Mesenchymal stem cell (in vitro differentiated cells and primary cell): ENCODE data around the gene GNG12.

Experiments used
- DNase-seq: peaks from one replicate; pipeline ENCODE4 v3.0.0-alpha.2; 2013
- H2AFZ ChIP-seq: one replicate; pipeline ENCODE4 v1.6.1; 2013; ENCODE audit warnings: low read depth, mild to moderate bottlenecking, control low read depth, inconsistent platforms, low read length, moderate library complexity
- H2AK5ac ChIP-seq: 2 replicates; pipeline ENCODE4 v1.6.1; 2013; ENCODE audit warnings: low read length, moderate library complexity, mild to moderate bottlenecking, inconsistent platforms; ENCODE audit not compliant: severe bottlenecking
- H2BK120ac ChIP-seq: one replicate; pipeline ENCODE4 v1.6.1; 2013; ENCODE audit warnings: low read depth, mild to moderate bottlenecking, inconsistent platforms, low read length, moderate library complexity
- H2BK12ac ChIP-seq, 2 experiments: one replicate each; pipeline ENCODE4 v1.6.1; 2013; ENCODE audit warnings: inconsistent platforms in 2 of 2, low read length in 2 of 2, mild to moderate bottlenecking in 2 of 2, moderate library complexity in 2 of 2, control low read depth in 1 of 2
- H2BK15ac ChIP-seq: one replicate; pipeline ENCODE4 v1.6.1; 2013; ENCODE audit warnings: mild to moderate bottlenecking, low read depth, inconsistent platforms; ENCODE audit not compliant: poor library complexity, severe bottlenecking
- H2BK5ac ChIP-seq: 2 replicates; pipeline ENCODE4 v1.6.1; 2013; ENCODE audit warnings: low read depth, mild to moderate bottlenecking, low read length, control low read depth, inconsistent platforms; ENCODE audit not compliant: poor library complexity, severe bottlenecking
- H3K14ac ChIP-seq, 2 experiments: one replicate each; pipeline ENCODE4 v1.6.1; 2013; ENCODE audit warnings: inconsistent platforms in 2 of 2, low read length in 2 of 2, control low read depth in 1 of 2, mild to moderate bottlenecking in 1 of 2, moderate library complexity in 1 of 2
- H3K18ac ChIP-seq, 2 experiments: one replicate each; pipeline ENCODE4 v1.6.1; 2013; ENCODE audit warnings: inconsistent platforms in 2 of 2, low read length in 2 of 2, control low read depth in 1 of 2, low read depth in 1 of 2, mild to moderate bottlenecking in 1 of 2
- H3K23ac ChIP-seq, 2 experiments: one replicate each; pipeline ENCODE4 v1.6.1; 2013; ENCODE audit warnings: inconsistent platforms in 2 of 2, low read length in 2 of 2, mild to moderate bottlenecking in 2 of 2, moderate library complexity in 2 of 2, control low read depth in 1 of 2
- H3K27ac ChIP-seq: 2 replicates; pipeline ENCODE4 v1.5.1; 2013; ENCODE audit warnings: mild to moderate bottlenecking, moderate library complexity, low read length, control low read depth, inconsistent platforms; ENCODE audit not compliant: poor library complexity, severe bottlenecking
- H3K27me3 ChIP-seq, 2 experiments: 2 replicates each; pipeline versions ENCODE4 v1.6.1 to v1.7.0; 2013; ENCODE audit warnings: low read length in 2 of 2, mild to moderate bottlenecking in 2 of 2, moderate library complexity in 2 of 2, control low read depth in 1 of 2, inconsistent platforms in 1 of 2; ENCODE audit not compliant: control insufficient read depth in 1 of 2, insufficient read depth in 1 of 2
- H3K36me3 ChIP-seq, 2 experiments: 2 replicates each; pipeline versions ENCODE4 v1.6.1 to v1.7.0; 2013; ENCODE audit warnings: low read length in 2 of 2, control low read depth in 1 of 2, inconsistent platforms in 1 of 2, low read depth in 1 of 2, mild to moderate bottlenecking in 1 of 2; ENCODE audit not compliant: insufficient read depth in 2 of 2, control insufficient read depth in 1 of 2
- H3K4ac ChIP-seq, 2 experiments: one replicate each; pipeline ENCODE4 v1.6.1; 2013; ENCODE audit warnings: inconsistent platforms in 2 of 2, low read length in 2 of 2, mild to moderate bottlenecking in 2 of 2, moderate library complexity in 2 of 2, control low read depth in 1 of 2, low read depth in 1 of 2
- H3K4me1 ChIP-seq: 2 replicates; pipeline ENCODE4 v1.6.1; 2013; ENCODE audit warnings: low read depth, low read length, control low read depth; ENCODE audit not compliant: control insufficient read depth, insufficient read depth
- H3K4me2 ChIP-seq: 2 replicates; pipeline ENCODE4 v1.6.1; 2013; ENCODE audit warnings: low read length, mild to moderate bottlenecking, inconsistent platforms; ENCODE audit not compliant: poor library complexity, severe bottlenecking
- H3K4me3 ChIP-seq, 2 experiments: 2 replicates each; pipeline versions ENCODE4 v1.5.1 to v1.7.0; 2013; ENCODE audit warnings: low read length in 2 of 2, mild to moderate bottlenecking in 2 of 2, control low read depth in 1 of 2, low read depth in 1 of 2; ENCODE audit not compliant: insufficient read depth in 1 of 2
- H3K79me1 ChIP-seq: replicated peaks from 2 replicates; pipeline ENCODE4 v1.6.1; 2013; ENCODE audit warnings: mild to moderate bottlenecking, control low read depth, low read length, inconsistent platforms; ENCODE audit not compliant: poor library complexity, severe bottlenecking
- H3K9ac ChIP-seq: 2 replicates; pipeline ENCODE4 v1.7.0; 2013; ENCODE audit warnings: mild to moderate bottlenecking, low read length, moderate library complexity
- H3K9me3 ChIP-seq: 2 replicates; pipeline ENCODE4 v1.7.0; 2013; ENCODE audit warnings: mild to moderate bottlenecking, low read length; ENCODE audit not compliant: control insufficient read depth
- H4K8ac ChIP-seq: one replicate; pipeline ENCODE4 v1.6.1; 2013; ENCODE audit warnings: inconsistent platforms, mild to moderate bottlenecking, low read length, moderate library complexity
- H4K91ac ChIP-seq: one replicate; pipeline ENCODE4 v1.6.1; 2013; ENCODE audit warnings: mild to moderate bottlenecking, low read length, inconsistent platforms
- WGBS: methylation state at CpG from one replicate; pipeline ENCODE4 v1.1.7; 2013; ENCODE audit warnings: mixed read lengths; 5-methylcytosine and 5-hydroxymethylcytosine counted together

Gene GNG12

DNA sequence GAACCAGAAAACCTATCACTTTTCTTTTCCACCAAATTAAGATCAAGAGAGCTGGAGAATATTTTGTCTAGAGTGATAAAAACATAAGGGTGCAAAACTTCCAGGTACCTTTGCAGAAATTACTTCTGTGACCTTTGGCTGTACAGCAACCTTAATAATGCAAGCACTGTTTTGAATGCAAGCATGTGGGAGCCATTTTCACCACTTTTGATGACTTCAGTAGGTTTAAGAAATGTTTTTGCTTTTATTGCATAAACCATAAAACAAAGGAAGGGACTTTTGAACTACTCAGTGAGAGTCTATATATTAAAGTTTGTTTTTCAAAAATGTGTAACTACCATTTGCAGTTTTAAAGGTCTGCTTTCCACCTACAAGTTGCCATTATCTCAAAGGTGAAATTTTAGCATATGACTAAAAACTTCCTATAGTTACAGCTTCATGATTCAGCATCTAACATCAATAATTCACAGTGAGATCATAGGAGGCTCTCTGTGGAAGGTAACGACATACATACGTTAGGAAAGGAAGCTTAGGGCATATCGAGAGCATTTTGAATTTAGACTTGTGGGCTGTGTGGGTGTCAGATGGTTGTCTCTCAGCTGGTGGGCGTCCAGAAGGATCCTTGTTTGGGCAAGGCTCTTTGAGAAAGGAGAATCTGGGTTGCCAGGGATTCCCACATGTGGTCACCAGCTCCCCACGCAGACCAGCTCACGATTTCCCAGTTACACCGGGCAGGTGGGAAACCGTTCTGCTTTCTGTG, 149.3 kb downstream of the GNG12 start:
- WGBS, result 54% methylated on average over 8 of the region's 8 CpGs
- Histone ChIP-seq H3K14ac (no peak overlapping the region), H2AFZ (no peak overlapping the region), H4K8ac (no peak overlapping the region), H3K9me3 (no peaks in the 10 kb centered on the region), H3K4ac (no peak overlapping the region), H3K23ac (no peak overlapping the region), H4K91ac (no peak overlapping the region), H3K36me3 (peaks cover 4 to 20% of the 10 kb centered on the region in 2 experiments), H2BK5ac (peak overlapping the region; percentile 8), H3K4me1 (peaks cover 5% of the 10 kb centered on the region), H3K4me3 (peak overlapping the region in 1 of 2 experiments; percentile 71), H3K27ac (peak overlapping the region; percentile 78), H2BK15ac (no peak overlapping the region), H3K4me2 (peak overlapping the region; percentile 63), H3K27me3 (no peaks in the 10 kb centered on the region), H2BK120ac (no peak overlapping the region), H3K79me1 (peaks cover 1% of the 10 kb centered on the region), H2BK12ac (peak overlapping the region in 1 of 2 experiments; percentile 45), H3K18ac (no peak overlapping the region), H3K9ac (peak overlapping the region; percentile 68), H2AK5ac (no peak overlapping the region)
- peak; percentile 44 for DNase-seq

DNA sequence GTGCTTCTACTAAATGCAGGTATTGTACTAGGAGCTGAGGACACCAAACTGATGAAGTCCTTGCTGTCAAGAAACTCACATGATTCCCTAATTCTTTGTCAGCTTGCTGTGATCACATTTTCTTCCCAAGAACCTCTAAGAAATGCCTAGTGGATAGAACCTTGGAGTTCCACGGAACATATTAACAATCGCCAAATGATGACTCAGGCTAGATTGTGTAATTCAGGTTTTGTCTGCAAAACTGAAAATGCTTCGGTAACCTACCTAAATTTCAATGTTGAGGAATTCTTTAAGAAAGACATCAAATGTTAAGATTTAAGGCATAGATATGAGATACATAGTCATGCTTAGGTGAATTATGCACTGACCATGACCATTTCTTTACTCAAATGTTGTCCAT, 150.0 kb downstream of the GNG12 start:
- Histone ChIP-seq H3K18ac (no peak overlapping the region), H3K4me3 (peak overlapping the region in 1 of 2 experiments; percentile 71), H3K4me2 (no peak overlapping the region), H3K27me3 (no peaks in the 10 kb centered on the region), H2BK5ac (no peak overlapping the region), H2AFZ (no peak overlapping the region), H3K79me1 (no peaks in the 10 kb centered on the region), H4K8ac (no peak overlapping the region), H4K91ac (no peak overlapping the region), H3K23ac (no peak overlapping the region), H2BK120ac (no peak overlapping the region), H2BK12ac (no peak overlapping the region), H3K9ac (peak overlapping the region; percentile 68), H3K36me3 (peaks cover 0 to 14% of the 10 kb centered on the region in 2 experiments), H3K4ac (no peak overlapping the region), H2AK5ac (no peak overlapping the region), H3K27ac (peak overlapping the region; percentile 78), H2BK15ac (no peak overlapping the region), H3K9me3 (no peaks in the 10 kb centered on the region), H3K14ac (no peak overlapping the region), H3K4me1 (peaks cover 2% of the 10 kb centered on the region)
- WGBS, result 7% methylated on average over 2 of the region's 3 CpGs
- DNase-seq, result peak; percentile 80

DNA sequence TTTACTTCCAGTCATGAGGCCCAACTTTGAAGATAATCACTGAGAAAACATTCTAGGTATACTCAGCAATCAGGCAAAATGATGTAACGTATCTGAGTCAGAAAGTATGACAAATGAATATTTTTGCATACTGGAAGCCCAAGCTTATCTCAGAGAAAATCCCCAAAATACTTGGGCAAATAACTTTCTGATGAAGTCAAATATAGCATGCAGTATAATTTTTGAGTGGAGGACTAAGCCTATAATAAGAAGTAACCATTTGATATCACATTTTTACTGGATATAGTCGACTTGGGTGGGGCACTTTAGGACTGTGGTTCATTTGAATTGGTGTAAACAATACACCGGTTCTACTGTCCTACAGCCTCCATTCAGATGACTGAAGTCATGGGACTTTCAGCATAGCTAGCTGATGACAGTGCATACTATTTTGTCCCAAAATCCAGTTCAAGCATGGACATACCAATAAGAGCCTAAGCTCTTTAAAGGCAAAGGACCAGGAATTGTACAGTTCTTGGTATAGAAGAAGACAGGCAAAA, 150.5 kb downstream of the GNG12 start:
- Histone ChIP-seq H2AFZ (no peak overlapping the region), H3K27ac (peak overlapping the region; percentile 70), H3K14ac (no peak overlapping the region), H3K4me3 (peak overlapping the region in 1 of 2 experiments; percentile 71), H3K23ac (no peak overlapping the region), H2BK5ac (no peak overlapping the region), H3K9me3 (no peaks in the 10 kb centered on the region), H3K36me3 (peaks cover 0 to 8% of the 10 kb centered on the region in 2 experiments), H3K4ac (no peak overlapping the region), H3K9ac (peak overlapping the region; percentile 68), H2AK5ac (no peak overlapping the region), H4K91ac (no peak overlapping the region), H2BK120ac (no peak overlapping the region), H3K79me1 (no peaks in the 10 kb centered on the region), H3K4me1 (peaks cover 2% of the 10 kb centered on the region), H4K8ac (no peak overlapping the region), H2BK15ac (no peak overlapping the region), H2BK12ac (no peak overlapping the region), H3K4me2 (peak overlapping the region; percentile 32), H3K27me3 (no peaks in the 10 kb centered on the region), H3K18ac (no peak overlapping the region)
- peak; percentile 65 for DNase-seq
- 36% methylated on average over 2 of the region's 3 CpGs for WGBS

DNA sequence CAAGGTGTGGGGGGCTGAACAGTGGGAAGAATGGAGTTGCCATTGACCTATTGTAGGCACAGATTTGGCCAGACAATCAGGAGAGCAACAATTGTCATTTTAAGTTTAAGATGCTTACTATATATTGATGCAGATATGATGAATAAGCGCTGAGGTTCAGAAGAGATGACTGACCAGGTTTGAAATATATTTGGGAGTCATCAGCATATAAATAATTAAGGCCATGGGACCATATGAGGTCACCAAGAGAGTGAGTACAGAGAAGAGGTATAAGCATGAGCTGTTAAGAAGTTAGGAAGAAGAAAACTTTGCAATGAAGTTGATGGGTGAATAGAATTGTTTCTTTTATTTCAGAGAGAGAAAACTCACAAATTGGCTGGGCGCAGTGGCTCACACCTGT, 152.8 kb downstream of the GNG12 start:
- H3K79me1 ChIP-seq, result no peaks in the 10 kb centered on the region
- H3K27me3 ChIP-seq, result no peaks in the 10 kb centered on the region
- H2AFZ ChIP-seq, result no peak overlapping the region
- no peak overlapping the region for H2BK12ac ChIP-seq
- H3K27ac ChIP-seq, result no peak overlapping the region
- WGBS, result 96% methylated on average over 2 of the region's 2 CpGs
- H3K23ac ChIP-seq, result no peak overlapping the region
- H3K4me3 ChIP-seq, result no peak overlapping the region
- no peaks in the 10 kb centered on the region for H3K9me3 ChIP-seq
- no peaks in the 10 kb centered on the region for H3K36me3 ChIP-seq
- no peak overlapping the region for H4K91ac ChIP-seq
- no peak overlapping the region for H4K8ac ChIP-seq
- H2BK15ac ChIP-seq, result no peak overlapping the region
- no peak overlapping the region for H2BK120ac ChIP-seq
- H2BK5ac ChIP-seq, result no peak overlapping the region
- no peak overlapping the region for H2AK5ac ChIP-seq
- no peak overlapping the region for H3K9ac ChIP-seq
- no peak overlapping the region for H3K4me2 ChIP-seq
- no peak for DNase-seq
- H3K4me1 ChIP-seq, result peaks cover 2% of the 10 kb centered on the region
- no peak overlapping the region for H3K4ac ChIP-seq
- H3K18ac ChIP-seq, result no peak overlapping the region
- no peak overlapping the region for H3K14ac ChIP-seq
